HepG2 (cell line): ENCODE data around the gene ALG3. TPM values are rescaled to one million over a fixed set of nuclear protein-coding genes. Genes with fewer than 3 reads are reported as not detected.

Experiments
- DNMT3B ChIP-seq: conservative IDR thresholded peaks from 2 replicates; pipeline ENCODE4 v1.6.1; 2016; ENCODE audit warnings: missing biosample characterization, control low read depth
- KAT8 ChIP-seq: IDR thresholded peaks from 2 replicates; pipeline ENCODE4 v1.6.1; 2016; ENCODE audit warnings: missing genetic modification reagents, missing compliant biosample characterization
- KIAA2018 ChIP-seq: sonication (generic); formaldehyde crosslinking; IDR thresholded peaks from 2 replicates; pipeline ENCODE4 v1.5.0; 2020; ENCODE audit warnings: mild to moderate bottlenecking, missing genetic modification reagents, borderline replicate concordance
- MTA1 ChIP-seq: sonication (generic); formaldehyde crosslinking; IDR thresholded peaks from 2 replicates; pipeline ENCODE4 v1.4.0; 2020; ENCODE audit warnings: missing genetic modification reagents, mild to moderate bottlenecking, borderline replicate concordance
- RBM22 ChIP-seq: fragments of 200-400 bp; formaldehyde crosslinking; optimal IDR thresholded peaks from 2 replicates; pipeline ENCODE3; 2017; ENCODE audit warnings: mild to moderate bottlenecking, low read length, moderate library complexity
- TBP ChIP-seq: sonication (generic); formaldehyde crosslinking; IDR thresholded peaks from 2 replicates; pipeline ENCODE4 v1.5.0; 2020; ENCODE audit warnings: missing genetic modification reagents
- ZMYM2 ChIP-seq: sonication (generic); formaldehyde crosslinking; IDR thresholded peaks from 2 replicates; pipeline ENCODE4 v1.8.0; 2022; ENCODE audit warnings: mild to moderate bottlenecking, missing genetic modification reagents
- ZNF230 ChIP-seq: sonication (generic); formaldehyde crosslinking; IDR thresholded peaks from 2 replicates; pipeline ENCODE4 v1.4.0; 2020; ENCODE audit warnings: mild to moderate bottlenecking, missing genetic modification reagents
- ZNF234 ChIP-seq: sonication (generic); formaldehyde crosslinking; conservative IDR thresholded peaks from 2 replicates; pipeline ENCODE4 v1.5.1; 2020; ENCODE audit warnings: mild to moderate bottlenecking, missing genetic modification reagents
- ZNF512 ChIP-seq: sonication (generic); formaldehyde crosslinking; IDR thresholded peaks from 2 replicates; pipeline ENCODE4 v1.4.0; 2020; ENCODE audit warnings: mild to moderate bottlenecking, missing genetic modification reagents
- ZNF513 ChIP-seq: sonication (generic); formaldehyde crosslinking; conservative IDR thresholded peaks from 2 replicates; pipeline ENCODE4 v1.5.0; 2020; ENCODE audit warnings: missing genetic modification reagents
- ZNF672 ChIP-seq: sonication (generic); formaldehyde crosslinking; IDR thresholded peaks from 2 replicates; pipeline ENCODE4 v1.8.1; 2022; ENCODE audit warnings: missing genetic modification reagents
- polyA plus RNA-seq, 8 experiments: library from polyadenylated mRNA; depleted of rRNA in 3 of 8; stranded (reverse) in 7 of 8; unstranded in 1 of 8; fragments of >200 nt; fragmentation: Illumina TruSeq in 4 of 8; extraction: Trizol in 4 of 8; gene quantifications; 2 replicates each; pipeline versions ENCODE4 v1.2.1 to v1.2.3, GENCODE V29; 2011 to 2016; ENCODE audit warnings: low read depth in 4 of 8, missing spikeins in 1 of 8, mixed read lengths in 1 of 8; ENCODE audit not compliant: insufficient read depth in 1 of 8
- total RNA-seq, 5 experiments: library from RNA; depleted of rRNA; stranded (reverse); fragments of >200 nt; fragmentation: Illumina TruSeq; extraction: Trizol; gene quantifications; 2 replicates each; pipeline ENCODE4 v1.2.3, GENCODE V29; 2016; ENCODE audit warnings: low read depth in 1 of 5

ALG3 gene
- total and polyA plus RNA-seq, 2 of the 13 experiments (the other 11 are each of a cell fraction or from before 2014, with no cell fraction given) = 46.6 to 57.1 TPM

- no peak for TF ChIP-seq KIAA2018 (CRISPR knock-in tag)
- no peak for TF ChIP-seq ZNF513 (CRISPR knock-in tag)
- TF ChIP-seq ZNF512 = no peak
- no peak for TF ChIP-seq DNMT3B
- TF ChIP-seq TBP = no peak; the same call in 1 of the 2 replicates
- TF ChIP-seq ZMYM2 (CRISPR knock-in tag) = 0 out of 2 replicates have a peak, but pooled peaks have one; percentile 4
- no peak for TF ChIP-seq ZNF230
- peak; percentile 64; the same call in 1 of the 2 replicates for TF ChIP-seq KAT8 (CRISPR knock-in tag)
- no peak for TF ChIP-seq ZNF234
- no peak for TF ChIP-seq RBM22
- no peak for TF ChIP-seq MTA1 (CRISPR knock-in tag)
- TF ChIP-seq ZNF672 (CRISPR knock-in tag) = no peak
Observed at GRCh38 chr3:184249412-184250166, 827 bp upstream of the ALG3 start, which contains the start of gene EEF1AKMT4 (continued).
